Subcutaneous abdominal adipose tissue (tissue), 5 donors: ENCODE measurements around the gene INTS6.
"Not testable (repeated sequence)": the region's sequence is repeated elsewhere in the genome, so short reads cannot be mapped to it uniquely, and the experiment has no call there.

Experiments used
- H3K27ac ChIP-seq: one replicate; pipeline ENCODE4 v1.7.0; 2013; ENCODE audit warnings: low read depth, mild to moderate bottlenecking, inconsistent platforms, low read length, moderate library complexity
- H3K27me3 ChIP-seq, 5 donors: one replicate each; pipeline ENCODE4 v1.7.0; 2013; ENCODE audit warnings: low read length in 5 of 5, inconsistent platforms in 1 of 5; ENCODE audit not compliant: control insufficient read depth in 5 of 5, insufficient read depth in 4 of 5
- H3K36me3 ChIP-seq, 5 donors: one replicate each; pipeline ENCODE4 v1.7.0; 2013; ENCODE audit warnings: low read length in 5 of 5; ENCODE audit not compliant: control insufficient read depth in 5 of 5, insufficient read depth in 5 of 5
- H3K4me1 ChIP-seq, 5 donors: one replicate each; pipeline ENCODE4 v1.7.0; 2013; ENCODE audit warnings: low read length in 5 of 5, mild to moderate bottlenecking in 3 of 5, moderate library complexity in 1 of 5; ENCODE audit not compliant: control insufficient read depth in 5 of 5, insufficient read depth in 5 of 5
- H3K4me3 ChIP-seq, 5 donors: one replicate each; pipeline ENCODE4 v1.7.0; 2013; ENCODE audit warnings: low read length in 5 of 5, low read depth in 1 of 5
- H3K9ac ChIP-seq, 5 donors: one replicate each; pipeline ENCODE4 v1.7.0; 2013; ENCODE audit warnings: low read length in 5 of 5, mild to moderate bottlenecking in 4 of 5, moderate library complexity in 3 of 5
- H3K9me3 ChIP-seq, 5 donors: one replicate each; pipeline ENCODE4 v1.7.0; 2013; ENCODE audit warnings: low read length in 5 of 5; ENCODE audit not compliant: control insufficient read depth in 5 of 5
- donor health status: healthy.
- donor health status: healthy.
- donor health status: healthy.
- donor health status: healthy.
- donor health status: healthy.

The INTS6 gene

GRCh38 chr13:51419001-51419636, 33.7 kb downstream of the INTS6 start:
- Histone ChIP-seq H3K36me3 (peaks cover 3 to 24% (median 12%) of the 10 kb centered on the region in 5 donors), H3K9ac (no peak overlapping the region), H3K27me3 (no peaks in the 10 kb centered on the region), H3K27ac (no peak overlapping the region), H3K4me1 (peaks cover 0 to 10% (median 7%) of the 10 kb centered on the region in 5 donors), H3K9me3 (no peaks in the 10 kb centered on the region), H3K4me3 (no peak overlapping the region)

GRCh38 chr13:51417716-51418115, 35.1 kb downstream of the INTS6 start:
- peaks cover 3 to 29% (median 12%) of the 10 kb centered on the region in 5 donors for H3K36me3 ChIP-seq
- no peaks in the 10 kb centered on the region for H3K9me3 ChIP-seq
- H3K9ac ChIP-seq = no peak overlapping the region
- no peak overlapping the region for H3K27ac ChIP-seq
- no peak overlapping the region for H3K4me3 ChIP-seq
- H3K4me1 ChIP-seq = peaks cover 0 to 10% (median 7%) of the 10 kb centered on the region in 5 donors
- H3K27me3 ChIP-seq = no peaks in the 10 kb centered on the region

- no peaks in the 10 kb centered on the region for H3K27me3 ChIP-seq
- peaks cover 2 to 25% (median 8%) of the 10 kb centered on the region in 5 donors for H3K36me3 ChIP-seq
- H3K9me3 ChIP-seq = no peaks in the 10 kb centered on the region
- H3K27ac ChIP-seq = no peak overlapping the region
- H3K4me1 ChIP-seq = peaks cover 0 to 10% (median 5%) of the 10 kb centered on the region in 5 donors
- no peak overlapping the region for H3K4me3 ChIP-seq
- no peak overlapping the region for H3K9ac ChIP-seq
These were observed 36.7 kb downstream of the INTS6 start for GRCh38 chr13:51416107-51416506.

- peaks cover 0 to 21% (median 7%) of the 10 kb centered on the region in 5 donors for H3K36me3 ChIP-seq
- H3K4me1 ChIP-seq, H3K9me3 ChIP-seq, H3K27ac ChIP-seq, H3K27me3 ChIP-seq, H3K9ac ChIP-seq, H3K4me3 ChIP-seq: not testable (repeated sequence)
These were observed 37.5 kb downstream of the INTS6 start for GRCh38 chr13:51415339-51415738.

DNA sequence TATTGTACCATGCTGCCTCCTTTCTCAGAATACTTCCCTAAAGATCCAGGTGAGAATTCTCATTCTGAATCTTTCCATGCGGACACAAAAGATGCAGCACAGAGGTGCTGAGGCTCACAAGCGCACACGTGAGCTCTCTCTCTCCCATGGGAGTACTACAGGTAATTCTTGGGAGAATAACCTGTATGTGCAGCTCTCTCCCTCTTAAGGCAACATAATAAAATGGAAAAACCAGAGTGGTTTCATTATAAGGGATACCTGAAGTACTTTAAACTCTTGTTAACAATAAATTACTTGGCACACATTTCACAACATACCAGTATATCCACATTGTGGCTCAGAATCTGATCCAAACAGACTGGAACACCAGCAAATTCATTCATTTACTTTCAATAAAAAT, 40.4 kb downstream of the INTS6 start:
- H3K27ac ChIP-seq = no peak overlapping the region
- H3K27me3 ChIP-seq = no peaks in the 10 kb centered on the region
- H3K4me1 ChIP-seq = no peaks in the 10 kb centered on the region
- no peak overlapping the region for H3K4me3 ChIP-seq
- peaks cover 0 to 13% (median 7%) of the 10 kb centered on the region in 5 donors for H3K36me3 ChIP-seq
- H3K9me3 ChIP-seq = no peaks in the 10 kb centered on the region
- no peak overlapping the region for H3K9ac ChIP-seq

- no peak overlapping the region for H3K9ac ChIP-seq
- peaks cover 0 to 4% (median 0%) of the 10 kb centered on the region in 5 donors for H3K4me1 ChIP-seq
- H3K4me3 ChIP-seq = no peak overlapping the region
- peaks cover 0 to 3% (median 0%) of the 10 kb centered on the region in 5 donors for H3K36me3 ChIP-seq
- no peak overlapping the region for H3K27ac ChIP-seq
- no peaks in the 10 kb centered on the region for H3K9me3 ChIP-seq
- no peaks in the 10 kb centered on the region for H3K27me3 ChIP-seq
These were observed 47.7 kb downstream of the INTS6 start for GRCh38 chr13:51405176-51405575.

DNA sequence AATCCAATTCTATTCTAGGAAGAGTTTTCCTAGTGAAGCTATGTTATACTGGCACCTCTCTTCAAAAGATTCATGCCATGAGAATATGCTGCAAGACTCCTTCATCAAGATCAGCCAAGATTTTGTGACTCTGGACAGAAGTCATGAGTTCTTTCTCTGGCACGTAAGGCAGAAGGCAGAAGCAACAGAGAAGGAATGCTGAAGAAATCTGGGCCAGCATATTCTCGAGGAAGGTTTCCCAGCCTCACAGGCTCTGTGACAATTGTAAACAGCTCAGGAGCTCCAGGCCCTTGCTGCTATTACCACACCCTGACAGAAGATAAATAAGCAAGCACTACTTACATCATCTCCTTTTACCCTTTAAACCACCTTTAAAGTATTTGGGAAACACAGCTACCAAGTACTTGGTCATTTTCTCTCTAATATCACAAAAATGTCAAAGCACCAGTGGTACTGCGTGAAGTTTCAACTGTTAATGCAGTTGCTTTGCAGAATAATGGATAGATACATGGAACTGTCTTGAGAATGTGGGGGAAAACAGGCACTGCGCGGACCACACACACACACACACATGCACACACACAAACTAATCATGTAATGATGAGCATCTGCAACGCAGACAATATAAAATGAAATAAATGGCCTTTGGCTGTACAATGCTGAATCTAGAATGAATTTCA, 55.4 kb downstream of the INTS6 start:
- Histone ChIP-seq H3K9ac (no peak overlapping the region), H3K4me3 (no peak overlapping the region), H3K9me3 (no peaks in the 10 kb centered on the region), H3K36me3 (peaks cover 0 to 3% (median 3%) of the 10 kb centered on the region in 5 donors), H3K27ac (peak overlapping the region; percentile 51), H3K27me3 (no peaks in the 10 kb centered on the region), H3K4me1 (peaks cover 4 to 16% (median 12%) of the 10 kb centered on the region in 5 donors)

- Histone ChIP-seq H3K9ac (no peak overlapping the region), H3K4me3 (no peak overlapping the region), H3K4me1 (peaks cover 4 to 16% (median 12%) of the 10 kb centered on the region in 5 donors), H3K9me3 (no peaks in the 10 kb centered on the region), H3K27me3 (no peaks in the 10 kb centered on the region), H3K27ac (peak overlapping the region; percentile 51), H3K36me3 (peaks cover 0 to 3% (median 0%) of the 10 kb centered on the region in 5 donors)
These were observed 56.5 kb downstream of the INTS6 start for GRCh38 chr13:51396352-51396751.

GRCh38 chr13:51394724-51395123, 58.1 kb downstream of the INTS6 start:
- Histone ChIP-seq H3K27me3 (no peaks in the 10 kb centered on the region), H3K4me1 (peaks cover 4 to 16% (median 12%) of the 10 kb centered on the region in 5 donors), H3K9ac (no peak overlapping the region), H3K36me3 (peaks cover 0 to 3% (median 0%) of the 10 kb centered on the region in 5 donors), H3K27ac (no peak overlapping the region), H3K9me3 (no peaks in the 10 kb centered on the region), H3K4me3 (no peak overlapping the region)

DNA sequence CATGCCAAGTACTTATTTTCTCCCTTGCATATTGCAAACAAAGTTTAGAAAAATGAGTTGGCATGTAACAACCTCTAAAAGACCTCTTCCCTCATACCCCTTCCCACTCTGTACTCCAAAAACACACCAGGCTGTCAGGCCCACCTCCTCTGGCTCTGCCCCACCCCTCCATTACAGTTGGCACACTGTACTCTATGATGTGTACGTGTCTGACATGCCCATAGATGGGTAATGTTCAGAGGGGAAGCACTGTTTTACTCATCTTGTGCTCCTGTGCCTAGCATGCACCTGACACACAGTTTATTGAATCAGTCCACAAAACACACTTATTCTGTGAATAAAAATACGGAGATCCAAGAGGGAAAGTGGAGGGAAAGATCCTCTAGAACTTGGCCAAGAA, 67.7 kb downstream of the INTS6 start:
- Histone ChIP-seq H3K27me3 (no peaks in the 10 kb centered on the region), H3K9me3 (no peaks in the 10 kb centered on the region), H3K36me3 (peaks cover 6 to 21% (median 11%) of the 10 kb centered on the region in 5 donors)

More for the DNA sequence above, 67.7 kb downstream of the INTS6 start:
- H3K27ac ChIP-seq = no peak overlapping the region
- H3K4me3 ChIP-seq = no peak overlapping the region
- no peak overlapping the region for H3K9ac ChIP-seq
- no peaks in the 10 kb centered on the region for H3K4me1 ChIP-seq
